ENCODE measurements around the gene NUMBL. TPM values are rescaled to one million over a fixed set of nuclear protein-coding genes. Genes with fewer than 3 reads are reported as not detected.

NUMBL gene
- total and polyA plus RNA-seq, 9 of the 15 experiments (the other 6 are each of a cell fraction or from before 2014, with no cell fraction given): 0.39 to 38.6 (median 6.6) TPM

DNA sequence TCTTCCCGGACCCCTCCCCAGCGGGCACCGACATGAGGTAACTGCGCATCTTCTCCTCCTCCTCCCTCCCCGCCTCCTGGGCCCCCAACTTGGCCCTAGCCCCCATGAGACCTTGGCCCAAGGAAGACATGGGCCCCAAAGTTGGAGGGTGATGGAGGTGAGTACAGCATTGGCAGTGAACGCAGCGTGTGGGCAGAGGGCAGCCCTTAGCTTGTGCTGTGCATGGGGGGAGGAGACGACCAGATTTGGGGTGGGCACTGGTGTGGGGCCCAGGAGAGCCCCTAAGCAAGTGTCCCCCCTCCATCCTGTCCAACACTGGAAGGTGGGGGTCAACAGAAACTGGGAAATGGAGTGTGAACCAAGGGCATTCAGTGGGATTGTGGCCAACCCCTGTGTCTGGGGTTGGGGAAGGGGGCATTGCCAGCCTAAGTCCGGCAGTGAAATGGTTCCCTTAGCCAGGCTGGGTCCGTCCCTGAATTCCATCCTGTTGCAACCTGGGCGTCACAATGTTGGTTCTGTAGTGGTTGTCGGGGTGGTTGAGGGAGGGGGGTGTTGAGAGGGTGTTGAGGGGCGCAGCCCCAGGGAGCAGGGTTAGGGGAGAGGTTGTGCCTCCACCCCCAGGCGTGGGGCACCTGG lies 23.5 kb downstream of the NUMBL start (continued):
- TF ChIP-seq, protein P1, sequence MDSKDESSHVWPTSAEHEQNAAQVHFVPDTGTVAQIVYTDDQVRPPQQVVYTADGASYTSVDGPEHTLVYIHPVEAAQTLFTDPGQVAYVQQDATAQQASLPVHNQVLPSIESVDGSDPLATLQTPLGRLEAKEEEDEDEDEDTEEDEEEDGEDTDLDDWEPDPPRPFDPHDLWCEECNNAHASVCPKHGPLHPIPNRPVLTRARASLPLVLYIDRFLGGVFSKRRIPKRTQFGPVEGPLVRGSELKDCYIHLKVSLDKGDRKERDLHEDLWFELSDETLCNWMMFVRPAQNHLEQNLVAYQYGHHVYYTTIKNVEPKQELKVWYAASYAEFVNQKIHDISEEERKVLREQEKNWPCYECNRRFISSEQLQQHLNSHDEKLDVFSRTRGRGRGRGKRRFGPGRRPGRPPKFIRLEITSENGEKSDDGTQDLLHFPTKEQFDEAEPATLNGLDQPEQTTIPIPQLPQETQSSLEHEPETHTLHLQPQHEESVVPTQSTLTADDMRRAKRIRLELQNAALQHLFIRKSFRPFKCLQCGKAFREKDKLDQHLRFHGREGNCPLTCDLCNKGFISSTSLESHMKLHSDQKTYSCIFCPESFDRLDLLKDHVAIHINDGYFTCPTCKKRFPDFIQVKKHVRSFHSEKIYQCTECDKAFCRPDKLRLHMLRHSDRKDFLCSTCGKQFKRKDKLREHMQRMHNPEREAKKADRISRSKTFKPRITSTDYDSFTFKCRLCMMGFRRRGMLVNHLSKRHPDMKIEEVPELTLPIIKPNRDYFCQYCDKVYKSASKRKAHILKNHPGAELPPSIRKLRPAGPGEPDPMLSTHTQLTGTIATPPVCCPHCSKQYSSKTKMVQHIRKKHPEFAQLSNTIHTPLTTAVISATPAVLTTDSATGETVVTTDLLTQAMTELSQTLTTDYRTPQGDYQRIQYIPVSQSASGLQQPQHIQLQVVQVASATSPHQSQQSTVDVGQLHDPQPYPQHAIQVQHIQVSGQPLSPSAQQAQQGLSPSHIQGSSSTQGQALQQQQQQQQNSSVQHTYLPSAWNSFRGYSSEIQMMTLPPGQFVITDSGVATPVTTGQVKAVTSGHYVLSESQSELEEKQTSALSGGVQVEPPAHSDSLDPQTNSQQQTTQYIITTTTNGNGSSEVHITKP (IDR thresholded peaks at IDR 0.05; ENCODE audit: partially characterized antibody): no peak
- TF ChIP-seq, protein P2, sequence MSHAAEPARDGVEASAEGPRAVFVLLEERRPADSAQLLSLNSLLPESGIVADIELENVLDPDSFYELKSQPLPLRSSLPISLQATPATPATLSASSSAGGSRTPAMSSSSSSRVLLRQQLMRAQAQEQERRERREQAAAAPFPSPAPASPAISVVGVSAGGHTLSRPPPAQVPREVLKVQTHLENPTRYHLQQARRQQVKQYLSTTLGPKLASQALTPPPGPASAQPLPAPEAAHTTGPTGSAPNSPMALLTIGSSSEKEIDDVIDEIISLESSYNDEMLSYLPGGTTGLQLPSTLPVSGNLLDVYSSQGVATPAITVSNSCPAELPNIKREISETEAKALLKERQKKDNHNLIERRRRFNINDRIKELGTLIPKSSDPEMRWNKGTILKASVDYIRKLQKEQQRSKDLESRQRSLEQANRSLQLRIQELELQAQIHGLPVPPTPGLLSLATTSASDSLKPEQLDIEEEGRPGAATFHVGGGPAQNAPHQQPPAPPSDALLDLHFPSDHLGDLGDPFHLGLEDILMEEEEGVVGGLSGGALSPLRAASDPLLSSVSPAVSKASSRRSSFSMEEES (CRISPR knock-in tag; IDR thresholded peaks at IDR 0.05): no peak
- no peak for TF ChIP-seq FOXA1 (IDR thresholded peaks at IDR 0.05; ENCODE audit: borderline replicate concordance)
- TF ChIP-seq, protein P3, sequence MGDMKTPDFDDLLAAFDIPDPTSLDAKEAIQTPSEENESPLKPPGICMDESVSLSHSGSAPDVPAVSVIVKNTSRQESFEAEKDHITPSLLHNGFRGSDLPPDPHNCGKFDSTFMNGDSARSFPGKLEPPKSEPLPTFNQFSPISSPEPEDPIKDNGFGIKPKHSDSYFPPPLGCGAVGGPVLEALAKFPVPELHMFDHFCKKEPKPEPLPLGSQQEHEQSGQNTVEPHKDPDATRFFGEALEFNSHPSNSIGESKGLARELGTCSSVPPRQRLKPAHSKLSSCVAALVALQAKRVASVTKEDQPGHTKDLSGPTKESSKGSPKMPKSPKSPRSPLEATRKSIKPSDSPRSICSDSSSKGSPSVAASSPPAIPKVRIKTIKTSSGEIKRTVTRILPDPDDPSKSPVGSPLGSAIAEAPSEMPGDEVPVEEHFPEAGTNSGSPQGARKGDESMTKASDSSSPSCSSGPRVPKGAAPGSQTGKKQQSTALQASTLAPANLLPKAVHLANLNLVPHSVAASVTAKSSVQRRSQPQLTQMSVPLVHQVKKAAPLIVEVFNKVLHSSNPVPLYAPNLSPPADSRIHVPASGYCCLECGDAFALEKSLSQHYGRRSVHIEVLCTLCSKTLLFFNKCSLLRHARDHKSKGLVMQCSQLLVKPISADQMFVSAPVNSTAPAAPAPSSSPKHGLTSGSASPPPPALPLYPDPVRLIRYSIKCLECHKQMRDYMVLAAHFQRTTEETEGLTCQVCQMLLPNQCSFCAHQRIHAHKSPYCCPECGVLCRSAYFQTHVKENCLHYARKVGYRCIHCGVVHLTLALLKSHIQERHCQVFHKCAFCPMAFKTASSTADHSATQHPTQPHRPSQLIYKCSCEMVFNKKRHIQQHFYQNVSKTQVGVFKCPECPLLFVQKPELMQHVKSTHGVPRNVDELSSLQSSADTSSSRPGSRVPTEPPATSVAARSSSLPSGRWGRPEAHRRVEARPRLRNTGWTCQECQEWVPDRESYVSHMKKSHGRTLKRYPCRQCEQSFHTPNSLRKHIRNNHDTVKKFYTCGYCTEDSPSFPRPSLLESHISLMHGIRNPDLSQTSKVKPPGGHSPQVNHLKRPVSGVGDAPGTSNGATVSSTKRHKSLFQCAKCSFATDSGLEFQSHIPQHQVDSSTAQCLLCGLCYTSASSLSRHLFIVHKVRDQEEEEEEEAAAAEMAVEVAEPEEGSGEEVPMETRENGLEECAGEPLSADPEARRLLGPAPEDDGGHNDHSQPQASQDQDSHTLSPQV (IDR thresholded peaks at IDR 0.05): no peak; the same call in 1 of the 2 replicates
- TF ChIP-seq MYNN (IDR thresholded peaks at IDR 0.05): peak; percentile 60; the same call in 1 of the 2 replicates
- no peak for TF ChIP-seq MYNN (CRISPR knock-in tag; IDR thresholded peaks at IDR 0.05)
- TF ChIP-seq, protein P4, sequence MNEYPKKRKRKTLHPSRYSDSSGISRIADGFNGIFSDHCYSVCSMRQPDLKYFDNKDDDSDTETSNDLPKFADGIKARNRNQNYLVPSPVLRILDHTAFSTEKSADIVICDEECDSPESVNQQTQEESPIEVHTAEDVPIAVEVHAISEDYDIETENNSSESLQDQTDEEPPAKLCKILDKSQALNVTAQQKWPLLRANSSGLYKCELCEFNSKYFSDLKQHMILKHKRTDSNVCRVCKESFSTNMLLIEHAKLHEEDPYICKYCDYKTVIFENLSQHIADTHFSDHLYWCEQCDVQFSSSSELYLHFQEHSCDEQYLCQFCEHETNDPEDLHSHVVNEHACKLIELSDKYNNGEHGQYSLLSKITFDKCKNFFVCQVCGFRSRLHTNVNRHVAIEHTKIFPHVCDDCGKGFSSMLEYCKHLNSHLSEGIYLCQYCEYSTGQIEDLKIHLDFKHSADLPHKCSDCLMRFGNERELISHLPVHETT (CRISPR knock-in tag; conservative IDR thresholded peaks at IDR 0.05 in 1 of 2, IDR thresholded peaks at IDR 0.05 in 1 of 2): no peak
- peak; percentile 92; the same call in 1 of the 2 replicates for TF ChIP-seq HNRNPL (IDR thresholded peaks at IDR 0.05; ENCODE audit: low read depth, low read length)
- no peak for TF ChIP-seq ZSCAN29 (IDR thresholded peaks at IDR 0.05)
- TF ChIP-seq PCBP1 (IDR thresholded peaks at IDR 0.05; ENCODE audit: low read depth, low read length, poor library complexity, severe bottlenecking): no peak
- no peak for TF ChIP-seq ZNF143 (CRISPR knock-in tag; IDR thresholded peaks at IDR 0.05)
- TF ChIP-seq, protein P5, sequence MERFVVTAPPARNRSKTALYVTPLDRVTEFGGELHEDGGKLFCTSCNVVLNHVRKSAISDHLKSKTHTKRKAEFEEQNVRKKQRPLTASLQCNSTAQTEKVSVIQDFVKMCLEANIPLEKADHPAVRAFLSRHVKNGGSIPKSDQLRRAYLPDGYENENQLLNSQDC (CRISPR knock-in tag; IDR thresholded peaks at IDR 0.05): no peak

All from K562 (cell line).